ENCODE data around the gene RAPGEFL1.

Gene RAPGEFL1

GRCh38 chr17:40181205-40181604 lies 3.9 kb downstream of the RAPGEFL1 start:
- no peak overlapping the region for H3K27ac ChIP-seq (replicated peaks)

GRCh38 chr17:40182606-40183005 lies 5.3 kb downstream of the RAPGEFL1 start:
- no peak for DNase-seq (ENCODE audit: low read depth in 1 of 2, low spot score in 1 of 2)
- no peaks in the 10 kb centered on the region for H3K27me3 ChIP-seq (ENCODE audit: insufficient read depth, poor library complexity, severe bottlenecking)
- TF ChIP-seq SPI1 (IDR thresholded peaks at IDR 0.05; ENCODE audit: borderline replicate concordance, low read depth) (no peak), CTCF (IDR thresholded peaks at IDR 0.05; ENCODE audit: insufficient read depth, low read length) (no peak), REST (IDR thresholded peaks at IDR 0.05; ENCODE audit: insufficient replicate concordance, low read depth) (no peak), POLR2AphosphoS5 (IDR thresholded peaks at IDR 0.05; ENCODE audit: low read depth) (no peak), GABPA (IDR thresholded peaks at IDR 0.05; ENCODE audit: low read depth) (no peak)
- H3K4me3 ChIP-seq (replicated peaks; ENCODE audit: insufficient read depth, low read length): no peak overlapping the region
- H3K27ac ChIP-seq (replicated peaks): no peak overlapping the region

More at GRCh38 chr17:40181205-40181604, 3.9 kb downstream of the RAPGEFL1 start:
- TF ChIP-seq SPI1 (IDR thresholded peaks at IDR 0.05; ENCODE audit: borderline replicate concordance, low read depth) (no peak), POLR2AphosphoS5 (IDR thresholded peaks at IDR 0.05; ENCODE audit: low read depth) (no peak), REST (IDR thresholded peaks at IDR 0.05; ENCODE audit: insufficient replicate concordance, low read depth) (no peak), GABPA (IDR thresholded peaks at IDR 0.05; ENCODE audit: low read depth) (no peak), CTCF (IDR thresholded peaks at IDR 0.05; ENCODE audit: insufficient read depth, low read length) (no peak)
- peak in 1 of 2 experiments; percentile 16 for DNase-seq (ENCODE audit: low read depth in 1 of 2, low spot score in 1 of 2)
- no peak overlapping the region for H3K4me3 ChIP-seq (replicated peaks; ENCODE audit: insufficient read depth, low read length)
- no peaks in the 10 kb centered on the region for H3K27me3 ChIP-seq (ENCODE audit: insufficient read depth, poor library complexity, severe bottlenecking)

GRCh38 chr17:40187238-40187637 lies 10.0 kb downstream of the RAPGEFL1 start:
- Histone ChIP-seq H3K27ac (replicated peaks) (no peak overlapping the region), H3K4me3 (replicated peaks; ENCODE audit: insufficient read depth, low read length) (no peak overlapping the region), H3K27me3 (ENCODE audit: insufficient read depth, poor library complexity, severe bottlenecking) (no peaks in the 10 kb centered on the region)
- no peak for DNase-seq (ENCODE audit: low read depth in 1 of 2, low spot score in 1 of 2)
- TF ChIP-seq REST (IDR thresholded peaks at IDR 0.05; ENCODE audit: insufficient replicate concordance, low read depth) (no peak), GABPA (IDR thresholded peaks at IDR 0.05; ENCODE audit: low read depth) (no peak), POLR2AphosphoS5 (IDR thresholded peaks at IDR 0.05; ENCODE audit: low read depth) (no peak), CTCF (IDR thresholded peaks at IDR 0.05; ENCODE audit: insufficient read depth, low read length) (no peak), SPI1 (IDR thresholded peaks at IDR 0.05; ENCODE audit: borderline replicate concordance, low read depth) (no peak)

Data from HL-60 (cell line).